ACC112 (cell line): ENCODE data around the gene PCDH7.
A peak's percentile ranks its signal among the peaks of the same experiment; 100 is the strongest.

Experiments used
- H2AFZ ChIP-seq: fragments of 200-600 bp; sonication (generic); one replicate; pipeline ENCODE4 v1.6.0; 2017; ENCODE audit warnings: antibody characterized with exemption, low read length; ENCODE audit not compliant: unreplicated experiment
- H3K27ac ChIP-seq: fragments of 200-600 bp; sonication (generic); 2 replicates; pipeline ENCODE4 v1.5.1; 2014; ENCODE audit warnings: low read depth, mild to moderate bottlenecking, antibody characterized with exemption, low read length, moderate library complexity
- H3K27me3 ChIP-seq: fragments of 200-600 bp; sonication (generic); 2 replicates; pipeline ENCODE4 v1.6.1; 2014; ENCODE audit warnings: mild to moderate bottlenecking, antibody characterized with exemption, low read length, moderate library complexity, mixed read lengths; ENCODE audit not compliant: insufficient read depth
- H3K36me3 ChIP-seq: fragments of 200-600 bp; sonication (generic); 2 replicates; pipeline ENCODE4 v1.6.1; 2016; ENCODE audit warnings: mild to moderate bottlenecking, antibody characterized with exemption, low read length, moderate library complexity, mixed read lengths; ENCODE audit not compliant: insufficient read depth
- H3K4me1 ChIP-seq: fragments of 200-600 bp; sonication (generic); one replicate; pipeline ENCODE4 v1.6.1; 2016; ENCODE audit warnings: low read length, mixed read lengths; ENCODE audit not compliant: insufficient read depth, unreplicated experiment, control insufficient read depth
- H3K4me3 ChIP-seq: fragments of 200-600 bp; sonication (generic); 2 replicates; pipeline ENCODE4 v1.5.1; 2014; ENCODE audit warnings: mild to moderate bottlenecking, low read depth, low read length
- H3K79me2 ChIP-seq: fragments of 200-600 bp; sonication (generic); one replicate; pipeline ENCODE4 v1.6.0; 2016; ENCODE audit warnings: low read length; ENCODE audit not compliant: control insufficient read depth, unreplicated experiment, insufficient read depth

Gene PCDH7

DNA sequence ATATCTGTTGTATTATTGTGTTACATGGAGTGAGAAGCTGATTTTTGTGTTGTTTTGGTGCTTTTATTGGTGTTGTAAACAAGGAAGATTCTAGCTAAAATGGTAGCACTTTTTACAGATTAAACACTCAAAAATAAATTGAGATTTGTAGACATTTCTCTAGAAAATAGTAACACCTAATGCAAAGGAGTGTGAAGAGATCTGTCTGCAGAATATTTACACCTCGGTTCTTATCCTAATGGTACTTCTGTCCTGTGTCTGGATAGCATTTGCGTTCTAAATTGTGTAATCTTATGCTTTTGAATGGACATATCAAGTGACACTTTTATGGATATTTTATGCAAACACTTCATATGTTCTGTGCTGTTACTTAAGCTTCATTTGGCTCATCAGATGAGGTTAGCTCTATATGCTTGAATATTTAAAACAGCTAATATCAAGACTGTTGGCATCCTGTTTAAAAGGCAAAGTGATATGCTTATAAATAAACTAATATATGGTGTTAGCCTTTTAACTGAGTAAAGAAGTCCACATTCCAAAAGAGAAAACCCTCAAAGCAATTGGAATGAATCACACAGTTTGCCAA is 6.0 kb downstream of the PCDH7 start:
- Histone ChIP-seq H3K4me1 (peaks cover 30% of the 10 kb centered on the region), H3K79me2 (peaks cover 46% of the 10 kb centered on the region), H3K36me3 (no peaks in the 10 kb centered on the region), H3K4me3 (peak overlapping the region; percentile 84), H2AFZ (peak overlapping the region; percentile 42), H3K27me3 (no peaks in the 10 kb centered on the region), H3K27ac (0 out of 2 replicates have a peak overlapping the region, but pooled peaks have one; percentile 3)

DNA sequence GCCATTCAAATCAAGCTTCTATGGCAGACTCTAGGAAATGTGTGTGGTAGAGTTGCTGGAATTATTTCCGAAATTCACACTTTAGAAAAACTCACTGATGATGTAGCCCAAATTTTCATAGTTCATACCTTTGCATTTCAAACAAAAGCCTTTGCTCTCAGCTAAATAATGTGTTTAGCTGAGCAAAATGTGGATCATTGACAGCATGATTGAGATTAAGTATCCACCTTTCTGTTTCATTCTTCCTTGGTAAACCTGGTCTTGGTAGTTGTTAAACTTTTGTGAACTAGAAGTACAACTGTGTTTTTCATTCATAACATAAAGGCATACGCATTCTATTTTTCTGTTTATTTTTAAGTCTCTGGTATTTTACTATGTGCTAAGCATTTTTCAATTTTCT is 7.2 kb downstream of the PCDH7 start:
- no peaks in the 10 kb centered on the region for H3K27me3 ChIP-seq
- H3K4me3 ChIP-seq: peak overlapping the region; percentile 84
- H3K36me3 ChIP-seq: no peaks in the 10 kb centered on the region
- H2AFZ ChIP-seq: peak overlapping the region; percentile 81
- H3K27ac ChIP-seq: peak overlapping the region; percentile 10; the same call in 1 of the 2 replicates
- H3K4me1 ChIP-seq: peaks cover 30% of the 10 kb centered on the region
- H3K79me2 ChIP-seq: peaks cover 42% of the 10 kb centered on the region

- Histone ChIP-seq H2AFZ (no peak overlapping the region), H3K4me3 (no peak overlapping the region), H3K4me1 (peaks cover 30% of the 10 kb centered on the region), H3K27ac (no peak overlapping the region), H3K27me3 (no peaks in the 10 kb centered on the region), H3K36me3 (no peaks in the 10 kb centered on the region), H3K79me2 (peaks cover 33% of the 10 kb centered on the region)
Observed at GRCh38 chr4:30728311-30728710, 8.1 kb downstream of the PCDH7 start.

DNA sequence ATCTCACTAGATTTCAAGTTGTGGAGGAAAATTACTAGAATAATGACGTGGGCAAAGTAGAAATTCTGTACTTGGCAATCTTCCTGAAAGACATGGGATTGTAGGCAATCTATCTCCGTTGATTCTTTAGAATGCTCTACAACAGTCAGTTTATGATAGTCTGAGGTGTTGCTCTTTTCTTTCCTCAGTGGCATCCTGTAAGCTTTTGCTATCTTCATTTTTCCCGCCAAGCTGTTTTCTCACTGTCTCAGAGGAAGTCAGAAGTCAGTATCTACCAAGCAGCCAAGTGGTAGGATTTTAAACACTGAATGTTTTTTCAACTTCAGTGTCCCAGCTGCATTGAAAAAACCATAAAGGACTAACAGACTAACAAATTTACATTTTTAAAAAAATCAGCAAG is 23.7 kb downstream of the PCDH7 start:
- H3K4me3 ChIP-seq: no peak overlapping the region
- H3K27ac ChIP-seq: peak overlapping the region; percentile 60
- no peaks in the 10 kb centered on the region for H3K27me3 ChIP-seq
- H3K36me3 ChIP-seq: no peaks in the 10 kb centered on the region
- H3K79me2 ChIP-seq: no peaks in the 10 kb centered on the region
- no peak overlapping the region for H2AFZ ChIP-seq
- peaks cover 28% of the 10 kb centered on the region for H3K4me1 ChIP-seq

GRCh38 chr4:30744386-30744785 is 24.2 kb downstream of the PCDH7 start:
- Histone ChIP-seq H3K4me1 (peaks cover 28% of the 10 kb centered on the region), H2AFZ (no peak overlapping the region)

GRCh38 chr4:30744957-30745640 is 24.9 kb downstream of the PCDH7 start:
- H3K4me3 ChIP-seq: no peak overlapping the region
- no peak overlapping the region for H2AFZ ChIP-seq

More at GRCh38 chr4:30744386-30744785, 24.2 kb downstream of the PCDH7 start:
- Histone ChIP-seq H3K79me2 (no peaks in the 10 kb centered on the region), H3K27ac (peak overlapping the region; percentile 60), H3K4me3 (no peak overlapping the region), H3K27me3 (no peaks in the 10 kb centered on the region), H3K36me3 (no peaks in the 10 kb centered on the region)

DNA sequence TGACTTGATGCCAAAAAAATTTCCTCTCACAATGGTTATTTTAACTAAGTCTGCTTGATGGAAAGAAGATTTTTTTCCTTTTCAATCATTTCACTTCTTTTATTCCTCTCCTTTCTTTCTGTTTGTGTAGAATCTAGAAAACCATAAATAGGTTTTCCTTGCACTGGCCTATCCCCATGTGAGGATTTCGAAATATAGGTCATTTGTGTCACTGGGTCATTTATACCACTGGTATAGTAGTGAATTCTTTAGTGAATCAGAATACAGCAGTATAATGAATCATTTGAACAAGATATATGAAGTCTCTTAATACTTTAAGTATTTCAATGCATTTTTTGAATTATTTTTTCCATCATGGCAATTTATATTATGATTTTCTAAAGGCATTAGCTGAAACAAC is 26.6 kb downstream of the PCDH7 start:
- Histone ChIP-seq H3K36me3 (no peaks in the 10 kb centered on the region), H3K27ac (no peak overlapping the region), H3K79me2 (no peaks in the 10 kb centered on the region), H2AFZ (no peak overlapping the region), H3K27me3 (no peaks in the 10 kb centered on the region), H3K4me3 (no peak overlapping the region), H3K4me1 (peaks cover 28% of the 10 kb centered on the region)

More at GRCh38 chr4:30744957-30745640, 24.9 kb downstream of the PCDH7 start:
- Histone ChIP-seq H3K36me3 (no peaks in the 10 kb centered on the region), H3K27ac (peak overlapping the region; percentile 70), H3K4me1 (peaks cover 28% of the 10 kb centered on the region), H3K27me3 (no peaks in the 10 kb centered on the region), H3K79me2 (no peaks in the 10 kb centered on the region)

- H3K4me3 ChIP-seq: no peak overlapping the region
- peaks cover 50% of the 10 kb centered on the region for H3K4me1 ChIP-seq
- H3K36me3 ChIP-seq: no peaks in the 10 kb centered on the region
- peak overlapping the region; percentile 58 for H3K27ac ChIP-seq
- H2AFZ ChIP-seq: no peak overlapping the region
- H3K27me3 ChIP-seq: no peaks in the 10 kb centered on the region
- no peaks in the 10 kb centered on the region for H3K79me2 ChIP-seq
Observed at GRCh38 chr4:30753316-30753715, 33.1 kb downstream of the PCDH7 start.

DNA sequence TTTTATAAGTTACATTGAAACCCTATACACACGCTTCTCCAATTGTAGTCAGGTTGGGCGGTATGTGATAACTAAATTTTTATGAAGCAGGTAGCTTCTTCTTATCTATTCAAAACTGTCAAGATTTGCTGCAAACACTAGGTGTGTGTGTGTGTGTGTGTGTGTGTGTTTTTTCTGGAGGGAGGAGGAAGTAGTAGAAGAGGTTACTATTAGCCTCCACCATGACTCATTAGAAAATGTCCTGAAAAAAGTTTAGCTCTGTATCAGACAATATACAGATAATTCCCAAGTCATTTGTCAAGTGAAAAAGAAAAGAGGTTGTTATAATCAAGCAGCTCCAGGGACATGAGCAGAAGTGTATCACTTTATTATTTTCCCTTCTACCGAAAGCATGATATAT is 33.9 kb downstream of the PCDH7 start:
- Histone ChIP-seq H3K4me3 (no peak overlapping the region), H3K27ac (peak overlapping the region; percentile 58), H3K27me3 (no peaks in the 10 kb centered on the region), H3K4me1 (peaks cover 52% of the 10 kb centered on the region), H3K36me3 (no peaks in the 10 kb centered on the region), H2AFZ (no peak overlapping the region), H3K79me2 (no peaks in the 10 kb centered on the region)

GRCh38 chr4:30755346-30755745 is 35.2 kb downstream of the PCDH7 start:
- H3K79me2 ChIP-seq: no peaks in the 10 kb centered on the region
- peaks cover 52% of the 10 kb centered on the region for H3K4me1 ChIP-seq
- H3K4me3 ChIP-seq: no peak overlapping the region
- H3K36me3 ChIP-seq: no peaks in the 10 kb centered on the region
- peak overlapping the region; percentile 17; the same call in 1 of the 2 replicates for H3K27ac ChIP-seq
- H2AFZ ChIP-seq: peak overlapping the region; percentile 72
- H3K27me3 ChIP-seq: no peaks in the 10 kb centered on the region

- H3K79me2 ChIP-seq: no peaks in the 10 kb centered on the region
- peak overlapping the region; percentile 88 for H3K27ac ChIP-seq
- peak overlapping the region; percentile 69 for H2AFZ ChIP-seq
- H3K27me3 ChIP-seq: no peaks in the 10 kb centered on the region
- H3K36me3 ChIP-seq: no peaks in the 10 kb centered on the region
- H3K4me1 ChIP-seq: peaks cover 58% of the 10 kb centered on the region
- 0 out of 2 replicates have a peak overlapping the region, but pooled peaks have one; percentile 50 for H3K4me3 ChIP-seq
Observed at GRCh38 chr4:30756553-30756952, 36.4 kb downstream of the PCDH7 start.
